Middle frontal gyrus (tissue), 1 donor: ENCODE measurements around the gene BTBD17.
A peak's percentile ranks its signal among the peaks of the same experiment; 100 is the strongest.

ENCODE experiments used
- DNase-seq: peaks from one replicate; pipeline ENCODE4 v3.0.0-alpha.2; 2015; ENCODE audit warnings: low spot score; ENCODE audit errors: extremely low spot score

Gene BTBD17

GRCh38 chr17:74337834-74338500, 23.7 kb downstream of the BTBD17 start:
- peak; percentile 19 for DNase-seq

GRCh38 chr17:74336307-74336706, 25.4 kb downstream of the BTBD17 start:
- no peak for DNase-seq

GRCh38 chr17:74335529-74336062, 26.1 kb downstream of the BTBD17 start:
- DNase-seq = no peak

GRCh38 chr17:74334393-74335039, 27.2 kb downstream of the BTBD17 start:
- DNase-seq = no peak

GRCh38 chr17:74332763-74333283, 28.8 kb downstream of the BTBD17 start:
- DNase-seq = no peak

GRCh38 chr17:74332017-74332650, 29.5 kb downstream of the BTBD17 start:
- DNase-seq = no peak

DNA sequence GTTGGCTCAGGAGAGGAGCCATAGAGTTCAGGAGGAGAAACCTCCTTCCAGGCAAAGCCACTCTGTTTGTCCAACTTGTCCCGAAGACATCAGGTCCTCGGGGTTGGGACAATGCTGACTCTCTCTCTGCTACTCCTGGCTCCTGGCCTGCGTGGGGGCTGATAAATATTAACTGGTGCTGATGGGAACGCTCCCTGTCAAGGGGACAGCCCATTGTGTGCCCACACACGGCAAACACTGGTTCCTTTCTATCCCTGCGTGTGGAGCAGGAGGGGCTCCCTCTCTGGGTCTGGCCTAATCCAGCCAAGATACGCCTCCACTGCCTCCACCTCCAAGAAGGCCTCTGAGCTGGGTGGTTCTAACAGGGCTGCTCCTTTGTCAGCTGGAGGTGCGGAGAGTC, 31.2 kb downstream of the BTBD17 start:
- DNase-seq = no peak

GRCh38 chr17:74329378-74329777, 32.3 kb downstream of the BTBD17 start:
- DNase-seq = no peak

- DNase-seq = no peak
Measured at GRCh38 chr17:74328487-74328886, 33.2 kb downstream of the BTBD17 start.

DNA sequence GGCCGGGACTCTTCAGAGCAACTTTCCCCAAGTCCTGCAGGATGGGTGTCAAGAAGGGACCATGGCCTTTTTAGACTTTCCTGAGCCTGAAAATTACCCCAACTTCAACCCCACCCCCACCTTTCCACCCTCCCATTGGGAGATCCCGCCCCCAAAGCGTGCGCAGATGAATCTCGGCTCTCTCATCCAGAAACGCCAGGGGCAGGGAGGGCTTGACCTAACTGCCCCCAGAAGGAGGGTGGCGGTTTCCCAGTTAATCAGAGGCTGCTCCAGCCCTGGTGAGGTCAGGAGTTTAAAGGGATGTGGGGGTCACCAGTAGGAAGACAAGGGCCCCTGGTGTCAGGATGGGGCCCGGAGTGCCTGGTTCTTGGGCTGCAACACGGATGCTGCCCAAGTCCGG, 35.2 kb downstream of the BTBD17 start:
- no peak for DNase-seq

DNA sequence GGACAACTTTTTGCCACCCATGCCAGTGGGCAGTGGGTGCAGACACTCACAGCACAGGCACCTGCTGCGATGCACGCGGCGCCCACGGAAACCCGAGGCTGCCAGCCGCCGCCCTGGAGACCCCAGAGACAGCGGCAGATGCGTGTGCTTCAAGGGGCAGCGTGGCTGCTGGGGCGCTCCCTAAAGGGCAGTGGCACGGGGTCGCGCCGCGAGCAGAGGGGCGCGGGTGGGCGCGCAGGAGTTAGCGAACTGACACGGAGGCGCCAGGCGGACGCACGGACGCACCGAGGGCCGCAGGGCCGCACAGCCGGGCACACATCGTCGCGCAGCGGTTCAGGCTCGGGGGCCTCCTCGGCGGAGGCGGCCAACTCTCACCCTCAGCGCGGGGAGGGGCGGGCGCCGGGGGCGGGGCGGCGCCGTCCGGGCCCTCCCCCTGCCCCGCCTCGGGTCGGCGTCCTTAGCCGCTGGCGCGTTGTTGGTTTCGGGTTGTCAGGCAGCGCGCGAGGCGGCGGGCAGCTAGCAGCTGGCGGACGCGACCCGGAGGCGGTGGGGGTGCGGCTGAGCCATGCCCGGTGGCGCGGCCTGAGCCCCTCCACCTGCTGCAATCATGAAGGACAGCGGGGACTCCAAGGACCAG, 35.8 kb downstream of the BTBD17 start, which contains the start of gene KIF19:
Gene KIF19 (plus strand): TSS at position 484 of the 637 bp plus-strand sequence. CDS start 124 bp downstream, at position 608.
- no peak for DNase-seq

- no peak for DNase-seq
Measured at GRCh38 chr17:74325376-74325742, 36.3 kb downstream of the BTBD17 start.

GRCh38 chr17:74324521-74324920, 37.1 kb downstream of the BTBD17 start:
- DNase-seq = no peak

DNA sequence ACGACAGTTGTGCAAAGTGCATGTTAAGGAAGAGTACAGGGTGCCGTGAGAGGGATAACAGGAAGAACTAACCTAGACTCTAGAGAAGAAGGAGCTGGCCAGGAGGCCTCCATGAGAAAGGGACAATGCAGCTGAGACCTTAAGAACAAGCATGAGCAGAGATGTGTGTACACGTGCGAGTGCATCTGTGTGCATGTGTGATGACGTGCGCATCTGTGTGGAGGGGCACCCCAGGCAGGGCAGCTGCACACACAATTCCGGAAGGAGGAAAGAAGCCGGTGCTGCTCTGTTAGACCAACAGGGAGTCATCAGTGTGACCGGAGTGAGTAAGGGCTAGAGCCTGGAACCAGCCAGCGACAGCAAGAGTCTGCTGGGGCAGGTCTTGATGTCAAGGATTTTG, 43.3 kb downstream of the BTBD17 start:
- DNase-seq = no peak

GRCh38 chr17:74317071-74317470, 44.6 kb downstream of the BTBD17 start:
- DNase-seq = no peak

DNA sequence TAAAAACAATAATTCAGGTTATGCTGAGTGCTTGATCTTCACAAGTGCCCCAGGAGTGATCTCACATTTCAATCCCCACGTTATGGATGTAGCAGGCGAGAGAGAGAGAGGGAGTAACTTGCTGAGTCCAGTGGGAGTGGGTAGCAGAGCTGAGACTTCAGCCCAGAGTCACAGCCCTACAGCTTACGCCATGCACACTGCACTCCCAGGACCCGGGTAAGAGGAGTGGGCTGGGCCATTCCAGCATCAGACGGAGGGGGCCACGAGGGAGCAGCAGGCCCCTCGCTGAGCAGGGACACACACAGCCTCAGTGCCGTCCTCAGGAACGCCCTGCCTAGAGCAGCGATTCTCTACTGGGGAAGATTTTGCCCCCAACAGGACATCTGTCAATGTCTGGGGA, 45.4 kb downstream of the BTBD17 start:
- DNase-seq = no peak

- no peak for DNase-seq
Measured at GRCh38 chr17:74314877-74315276, 46.8 kb downstream of the BTBD17 start.

DNA sequence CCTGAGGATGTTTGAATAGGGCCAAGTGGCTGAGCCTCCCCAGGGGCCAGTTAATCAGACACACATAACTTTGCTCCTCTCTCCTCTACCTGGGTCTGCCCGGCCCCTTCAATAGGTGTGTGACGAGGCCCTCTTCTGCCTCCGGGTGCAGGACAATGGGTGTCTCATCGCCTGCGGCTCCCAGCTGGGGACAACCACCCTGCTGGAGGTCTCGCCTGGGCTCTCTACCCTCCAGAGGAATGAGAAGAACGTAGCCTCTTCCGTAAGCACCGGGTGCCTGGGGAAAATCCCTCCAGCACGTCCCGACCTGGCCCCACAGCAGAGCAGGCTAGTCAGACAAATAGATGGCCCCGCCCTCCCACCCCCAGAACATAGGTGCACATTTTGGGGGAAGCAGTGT, 51.8 kb downstream of the BTBD17 start:
- no peak for DNase-seq

DNA sequence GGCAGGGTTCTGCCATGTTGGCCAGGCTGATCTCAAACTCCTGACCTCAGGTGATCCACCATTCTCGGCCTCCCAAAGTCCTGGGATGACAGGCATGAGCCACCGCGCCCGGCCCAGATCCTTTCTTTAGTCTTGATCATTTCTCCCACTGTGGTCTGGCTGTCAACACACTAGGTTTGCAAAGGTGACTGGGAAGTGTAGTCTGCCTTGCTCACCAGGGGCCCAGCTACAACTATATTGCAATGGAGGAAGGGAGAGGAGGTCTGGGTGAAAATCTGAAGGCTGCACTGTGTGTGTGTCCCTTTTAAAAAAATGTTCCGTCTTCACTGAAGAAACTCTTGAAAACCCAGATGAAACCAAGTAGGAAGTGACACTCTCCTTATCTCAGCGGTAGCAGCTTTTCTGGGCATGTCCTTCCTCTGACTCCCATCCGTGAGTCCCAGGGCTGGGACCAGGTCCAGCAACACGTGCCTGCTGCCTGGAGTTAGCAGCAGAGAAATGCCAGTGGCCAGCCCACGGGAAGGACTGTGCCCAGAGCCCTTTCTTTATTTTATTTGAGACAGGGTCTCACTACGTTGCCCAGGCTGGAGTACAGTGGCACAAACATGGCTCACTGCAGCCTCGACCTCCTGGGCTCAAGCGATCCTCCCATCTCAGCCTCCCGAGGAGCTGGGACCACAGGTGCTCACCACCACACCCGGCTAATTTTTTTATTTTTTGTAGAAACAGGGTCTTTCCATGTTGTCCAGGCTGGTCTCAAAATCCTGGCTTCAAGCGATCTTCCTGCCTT, 53.5 kb downstream of the BTBD17 start:
- no peak for DNase-seq
